Measurements from ENCODE around the gene HGF. TPM values are rescaled to one million over a fixed set of nuclear protein-coding genes. Genes with fewer than 3 reads are reported as not detected.

The HGF gene
- total RNA-seq, 4 donors from 2014 or later = 9.7 to 31.4 (median 12.6) TPM

- Histone ChIP-seq H3K4me1 (no peaks in the 10 kb centered on the region), H3K36me3 (no peaks in the 10 kb centered on the region), H3K4me3 (replicated peaks in 1 of 3) (no peak overlapping the region), H3K27ac (no peak overlapping the region), H3K27me3 (no peaks in the 10 kb centered on the region), H3K9me3 (no peaks in the 10 kb centered on the region)
- no peak for DNase-seq
- 94% methylated on average over 5 of the region's 5 CpGs for WGBS, 2 donors
- TF ChIP-seq POLR2A (IDR thresholded peaks at IDR 0.05) = no peak
- TF ChIP-seq CTCF (IDR thresholded peaks at IDR 0.05) = no peak
- intact Hi-C loops (cut with DNase I) = no loop called here
Measured at GRCh38 chr7:81774551-81774950, 4.7 kb upstream of the HGF start.

- no peak overlapping the region for H3K4me3 ChIP-seq (replicated peaks in 1 of 3)
- 70 to 73% methylated on average over 7 of the region's 7 CpGs for WGBS, 2 donors
- H3K4me1 ChIP-seq = peaks cover 0 to 2% of the 10 kb centered on the region in 2 donors
- H3K27me3 ChIP-seq = no peaks in the 10 kb centered on the region
- H3K9me3 ChIP-seq = no peaks in the 10 kb centered on the region
- no peak for TF ChIP-seq POLR2A (IDR thresholded peaks at IDR 0.05)
- no peaks in the 10 kb centered on the region for H3K36me3 ChIP-seq
- DNase-seq = no peak
- H3K27ac ChIP-seq = peak overlapping the region in 2 of 3 donors; percentile 50 to 68
- intact Hi-C loops (cut with DNase I) = no loop called here
Measured at GRCh38 chr7:81770728-81771223, 929 bp upstream of the HGF start.

GRCh38 chr7:81768951-81769778 lies 682 bp downstream of the HGF start:
- no peaks in the 10 kb centered on the region for H3K36me3 ChIP-seq
- H3K27ac ChIP-seq = peak overlapping the region; percentile 14 to 68 (median 24)
- intact Hi-C loops (cut with DNase I) = no loop called here
- H3K4me3 ChIP-seq (replicated peaks in 1 of 3) = peak overlapping the region in 1 of 3 donors; percentile 8
- H3K27me3 ChIP-seq = no peaks in the 10 kb centered on the region
- peaks cover 0 to 2% of the 10 kb centered on the region in 2 donors for H3K4me1 ChIP-seq
- TF ChIP-seq CTCF (IDR thresholded peaks at IDR 0.05) (no peak), POLR2A (IDR thresholded peaks at IDR 0.05) (no peak)
- WGBS, 2 donors = 46 to 58% methylated on average over 9 of the region's 9 CpGs
- H3K9me3 ChIP-seq = no peaks in the 10 kb centered on the region
- DNase-seq = no peak

- DNase-seq = no peak
- H3K4me3 ChIP-seq (replicated peaks in 1 of 3) = no peak overlapping the region
- H3K36me3 ChIP-seq = no peaks in the 10 kb centered on the region
- no peaks in the 10 kb centered on the region for H3K27me3 ChIP-seq
- TF ChIP-seq POLR2A (IDR thresholded peaks at IDR 0.05) = no peak
- no peak for TF ChIP-seq CTCF (IDR thresholded peaks at IDR 0.05)
- WGBS, 2 donors = 71 to 80% methylated on average over 5 of the region's 5 CpGs
- intact Hi-C loops (cut with DNase I) = no loop called here
- H3K9me3 ChIP-seq = no peaks in the 10 kb centered on the region
- peaks cover 0 to 2% of the 10 kb centered on the region in 2 donors for H3K4me1 ChIP-seq
- H3K27ac ChIP-seq = peak overlapping the region in 2 of 3 donors; percentile 13 to 68
Measured at GRCh38 chr7:81767926-81768325, 1.9 kb downstream of the HGF start.

GRCh38 chr7:81761821-81762220 lies 8.0 kb downstream of the HGF start:
- Histone ChIP-seq H3K9me3 (no peaks in the 10 kb centered on the region), H3K4me1 (peaks cover 0 to 4% of the 10 kb centered on the region in 2 donors), H3K4me3 (replicated peaks in 1 of 3) (no peak overlapping the region), H3K27me3 (no peaks in the 10 kb centered on the region), H3K27ac (no peak overlapping the region), H3K36me3 (no peaks in the 10 kb centered on the region)
- intact Hi-C loops (cut with DNase I) = no loop called here
- 85 to 97% methylated on average over 2 of the region's 2 CpGs for WGBS, 2 donors
- DNase-seq = no peak
- TF ChIP-seq CTCF (IDR thresholded peaks at IDR 0.05) (no peak), POLR2A (IDR thresholded peaks at IDR 0.05) (no peak)
